SKM-1 treated with dmso at 0.1 percent for 144 hours (cell line): ENCODE measurements around the gene DEFB125.
"Not testable (repeated sequence)": the region's sequence is repeated elsewhere in the genome, so short reads cannot be mapped to it uniquely, and the experiment has no call there.

ENCODE experiments used
- DNase-seq: peaks from one replicate; lab custom pipeline; 2025; ENCODE audit not compliant: unreplicated experiment; lab: John Stamatoyannopoulos, UW

DEFB125 gene, protein sequence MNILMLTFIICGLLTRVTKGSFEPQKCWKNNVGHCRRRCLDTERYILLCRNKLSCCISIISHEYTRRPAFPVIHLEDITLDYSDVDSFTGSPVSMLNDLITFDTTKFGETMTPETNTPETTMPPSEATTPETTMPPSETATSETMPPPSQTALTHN

DNA sequence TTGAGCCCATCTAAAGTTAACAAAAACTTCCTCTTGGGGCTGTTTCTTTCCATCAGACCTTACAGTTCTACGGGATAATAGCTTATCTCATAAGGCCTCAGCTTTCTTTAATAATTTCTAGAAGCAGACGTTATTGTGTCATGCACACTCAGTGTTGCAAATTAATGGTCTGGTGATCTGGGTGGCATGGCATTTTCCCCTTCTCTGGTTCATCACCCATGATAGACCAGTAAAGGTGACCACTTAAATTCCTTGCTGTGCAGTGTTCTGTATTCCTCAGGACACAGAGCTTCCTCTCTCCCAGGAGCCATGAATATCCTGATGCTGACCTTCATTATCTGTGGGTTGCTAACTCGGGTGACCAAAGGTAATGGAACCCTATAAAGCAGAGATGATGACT is at the start of gene DEFB125:
Gene DEFB125 (plus strand): TSS at position 272 of the 400 bp plus-strand sequence. CDS start 38 bp downstream, at position 310.
- DNase-seq: no peak

DNA sequence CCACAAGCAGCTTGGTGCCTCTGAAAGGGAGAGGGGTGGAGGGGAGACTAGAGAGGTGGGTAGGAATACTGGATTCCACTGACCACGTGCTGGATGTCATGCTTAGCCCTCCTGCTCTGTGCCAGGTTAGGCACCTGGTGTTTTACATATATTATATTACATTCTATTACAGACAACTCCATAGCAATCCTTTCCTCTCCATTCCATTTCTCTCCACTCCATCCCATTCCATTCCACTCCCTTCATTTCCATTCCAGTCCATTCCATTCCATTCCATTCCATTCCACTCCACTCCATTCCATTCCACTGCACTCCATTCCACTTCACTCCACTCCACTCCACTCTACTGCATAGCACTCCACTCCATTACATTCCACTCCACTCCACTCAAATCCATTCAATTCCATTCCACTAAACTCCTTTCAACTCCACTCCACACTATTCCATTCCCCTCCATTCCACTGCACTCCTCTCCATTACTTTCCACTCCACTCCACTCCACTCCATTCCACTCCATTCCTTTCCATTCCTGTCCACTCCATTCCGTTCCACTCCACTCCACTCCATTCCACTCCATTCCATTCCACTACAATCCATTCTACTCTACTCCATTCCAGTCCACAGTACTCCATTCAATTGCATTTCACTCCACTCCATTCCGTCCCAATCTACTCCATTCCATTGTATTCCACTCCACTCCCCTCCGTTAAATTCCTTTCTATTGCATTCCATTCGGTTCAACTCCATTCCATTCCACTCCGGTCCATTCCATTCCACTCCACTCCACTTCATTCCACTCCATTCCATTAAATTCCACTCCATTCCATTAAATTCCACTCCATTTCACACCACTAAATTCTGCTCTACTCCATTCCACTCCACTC is 27.2 kb upstream of the DEFB125 start:
- no peak for DNase-seq

DNA sequence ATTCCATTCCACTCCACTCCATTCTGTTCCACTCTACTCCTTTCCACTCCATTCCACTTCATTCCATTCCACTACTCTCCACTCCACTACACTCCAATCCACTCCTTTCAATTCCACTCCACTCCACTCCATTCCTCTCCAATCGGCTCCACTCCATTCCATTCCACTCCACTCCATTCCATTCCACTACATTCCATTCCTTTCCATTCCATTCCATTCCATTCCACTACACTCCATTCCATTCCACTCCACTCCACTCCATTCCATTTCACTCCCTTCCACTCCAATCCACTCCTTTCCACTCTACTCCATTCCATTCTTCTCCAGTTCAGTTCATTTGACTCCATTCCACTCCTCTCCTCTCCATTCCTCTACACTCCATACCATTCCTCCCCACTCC is 26.2 kb upstream of the DEFB125 start:
- no peak for DNase-seq

DNA sequence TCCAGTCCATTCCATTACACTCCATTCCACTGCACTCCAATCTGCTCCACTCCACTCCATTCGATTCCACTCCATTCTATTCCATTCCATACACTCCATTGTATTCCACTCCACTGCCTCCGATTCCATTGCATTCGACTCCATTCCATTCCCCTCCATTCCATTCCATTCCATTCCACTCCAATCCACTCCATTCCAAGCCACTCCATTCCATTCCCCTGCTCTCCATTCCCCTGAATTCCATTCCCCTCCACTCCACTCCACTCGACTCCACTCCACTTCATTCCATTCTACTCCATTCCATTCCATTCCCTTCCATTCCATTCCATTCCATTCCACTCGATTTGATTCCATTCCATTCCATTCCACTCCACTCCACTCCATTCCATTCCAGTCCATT is 25.7 kb upstream of the DEFB125 start:
- DNase-seq: no peak

DNA sequence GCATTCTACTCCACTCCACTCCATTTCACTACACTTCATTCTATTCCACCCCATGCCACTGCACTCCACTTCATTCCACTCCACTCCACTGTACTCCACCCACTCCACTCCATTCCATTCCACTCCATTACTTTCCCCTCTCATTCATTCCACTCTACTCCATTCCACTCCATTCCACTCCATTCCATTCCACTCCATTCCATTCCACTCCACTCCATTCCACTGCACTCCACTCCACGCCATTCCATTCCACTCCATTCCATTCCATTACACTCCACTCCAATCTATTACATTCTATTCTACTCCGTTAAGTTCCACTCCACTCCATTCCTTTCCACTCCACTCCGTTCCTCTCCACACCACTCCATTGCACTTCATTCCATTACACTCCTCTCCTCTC is 25.0 kb upstream of the DEFB125 start:
- no peak for DNase-seq

DNA sequence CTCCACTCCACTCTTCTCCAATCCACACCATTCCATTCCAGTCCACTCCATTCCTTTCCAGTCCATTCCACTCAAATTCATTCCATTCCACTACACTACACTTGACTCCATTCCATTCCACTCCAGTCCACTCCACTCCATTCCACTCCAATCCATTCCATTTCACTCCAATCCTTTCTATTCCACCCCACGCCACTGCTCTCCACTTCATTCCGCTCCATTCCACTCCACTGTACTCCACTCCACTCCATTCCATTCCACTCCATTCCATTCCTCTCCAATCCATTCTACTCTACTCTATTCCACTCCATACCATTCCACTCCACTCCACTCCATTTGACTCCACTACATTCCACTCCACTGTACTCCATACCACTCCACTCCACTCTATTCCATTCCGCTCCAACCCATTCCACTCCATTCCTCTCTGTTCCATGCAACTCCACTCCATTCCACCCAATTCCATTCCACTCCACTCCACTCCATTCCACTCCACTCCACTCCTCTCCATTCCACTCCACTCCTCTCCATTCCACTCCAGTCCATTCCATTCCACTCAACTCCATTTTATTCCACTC is 23.4 kb upstream of the DEFB125 start:
- no peak for DNase-seq

DNA sequence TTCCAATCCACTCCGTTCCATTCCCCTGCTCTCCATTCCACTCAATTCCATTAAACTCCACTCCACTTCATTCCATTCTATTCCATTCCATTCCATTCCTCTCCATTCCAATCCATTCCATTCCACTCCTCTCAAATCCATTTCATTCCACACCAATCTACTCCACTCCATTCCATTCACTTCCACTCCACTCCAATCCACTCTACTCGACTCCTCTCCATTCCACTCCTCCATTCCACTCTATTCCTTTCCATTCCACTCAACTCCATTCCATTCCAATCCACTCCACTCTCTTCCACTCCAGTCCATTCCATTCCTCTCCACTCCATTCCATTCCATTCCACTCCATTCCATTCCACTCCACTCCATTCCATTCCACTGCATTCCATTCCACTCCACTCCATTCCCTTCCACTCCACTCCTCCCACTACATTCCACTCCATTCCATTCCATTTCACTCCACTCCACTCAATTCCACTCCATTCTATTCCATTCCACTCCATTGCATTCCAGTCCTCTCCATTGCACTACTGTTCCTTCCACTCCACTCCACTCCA is 22.6 kb upstream of the DEFB125 start:
- no peak for DNase-seq

DNA sequence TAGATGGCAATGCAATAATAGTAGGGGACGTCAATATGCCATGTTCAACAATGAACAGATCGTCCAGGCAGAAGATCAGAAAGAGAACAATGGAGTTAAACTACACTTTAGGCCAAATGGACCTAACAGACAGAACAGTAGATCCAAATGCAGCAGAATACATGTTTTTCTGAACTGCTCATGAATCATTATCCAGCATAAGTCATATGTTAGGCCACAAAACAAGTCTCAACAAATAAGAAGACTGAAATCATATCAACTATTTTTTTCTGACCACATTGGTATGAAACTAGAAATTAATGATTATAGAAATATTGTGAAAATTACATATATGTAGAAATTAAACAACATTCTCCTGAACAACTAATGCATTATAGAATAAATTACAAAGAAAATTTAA is 10.2 kb upstream of the DEFB125 start:
- DNase-seq: no peak

DNA sequence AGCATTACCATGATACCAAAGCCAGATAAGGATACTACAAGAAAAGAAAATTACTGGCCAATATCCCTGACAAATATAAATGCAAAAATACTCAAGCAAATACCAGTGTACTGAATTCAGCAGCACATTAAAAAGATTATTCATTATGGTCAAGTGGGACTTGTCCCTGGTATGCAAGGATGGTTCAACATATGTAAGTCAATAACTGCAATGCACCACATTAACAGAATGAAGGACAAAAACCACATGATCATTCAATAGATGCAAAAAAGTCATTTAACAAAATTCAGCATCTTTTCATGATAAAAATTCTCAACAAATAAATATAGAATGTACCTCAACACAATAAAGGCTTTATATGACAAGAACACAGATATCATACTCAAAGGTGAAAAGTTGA is 9.1 kb upstream of the DEFB125 start:
- no peak for DNase-seq

DNA sequence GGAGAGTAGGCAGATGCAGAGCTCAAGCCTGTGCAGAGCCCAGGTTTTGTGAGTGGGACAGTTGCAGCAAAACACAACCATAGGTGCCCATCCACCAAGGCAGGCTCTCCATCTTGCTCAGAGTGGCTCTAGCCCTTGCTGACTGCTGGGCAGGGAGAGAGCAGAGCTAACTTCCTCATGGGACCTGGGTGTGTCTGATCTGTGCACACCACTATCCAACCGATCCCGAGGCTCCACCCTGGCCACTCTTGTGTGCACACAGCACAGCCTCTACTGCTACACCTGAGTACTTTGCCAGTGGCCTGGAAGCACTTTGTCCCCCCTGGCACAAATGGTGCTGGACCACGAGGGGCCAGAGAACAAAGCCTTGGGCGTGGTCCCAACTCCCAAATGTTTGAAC is 7.9 kb upstream of the DEFB125 start:
- no peak for DNase-seq

DNA sequence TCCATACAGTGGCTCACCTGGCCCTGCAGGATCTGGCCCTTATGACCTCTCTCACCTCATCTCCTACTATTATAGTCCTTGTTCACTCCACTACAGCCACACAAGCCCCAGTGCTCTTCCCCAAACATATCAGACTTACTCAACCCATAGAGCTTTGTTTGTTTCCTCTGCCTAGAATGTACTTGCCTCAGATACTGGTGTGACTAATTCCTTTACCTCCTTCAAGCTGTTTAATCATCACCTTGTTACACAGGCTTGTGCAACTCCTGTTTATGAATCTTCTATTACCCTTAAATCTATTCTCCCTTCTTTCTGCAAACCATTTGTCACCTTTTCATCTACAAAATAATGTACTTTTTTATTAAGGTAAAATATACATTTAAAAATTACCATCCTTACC is 3.2 kb downstream of the DEFB125 start:
- no peak for DNase-seq

DNA sequence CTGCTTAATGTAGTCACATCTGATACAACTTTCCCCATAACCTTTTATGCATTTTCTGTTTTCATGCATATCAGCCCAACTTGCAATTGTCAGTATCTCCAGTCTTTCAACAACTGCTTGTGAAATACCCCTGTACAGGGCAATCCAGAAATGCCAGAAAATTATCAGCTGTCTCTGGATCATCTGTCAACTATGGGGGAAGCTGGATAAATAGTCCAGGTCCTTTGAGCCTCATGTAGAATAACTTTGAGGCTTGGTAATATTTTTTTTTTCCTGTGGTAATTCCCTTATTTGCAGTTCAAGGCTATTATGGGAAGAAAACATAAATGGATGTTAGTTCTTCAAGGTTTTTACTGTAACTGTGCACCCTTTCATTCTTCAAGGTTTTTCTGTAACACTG is 6.2 kb downstream of the DEFB125 start:
- DNase-seq: no peak

DNA sequence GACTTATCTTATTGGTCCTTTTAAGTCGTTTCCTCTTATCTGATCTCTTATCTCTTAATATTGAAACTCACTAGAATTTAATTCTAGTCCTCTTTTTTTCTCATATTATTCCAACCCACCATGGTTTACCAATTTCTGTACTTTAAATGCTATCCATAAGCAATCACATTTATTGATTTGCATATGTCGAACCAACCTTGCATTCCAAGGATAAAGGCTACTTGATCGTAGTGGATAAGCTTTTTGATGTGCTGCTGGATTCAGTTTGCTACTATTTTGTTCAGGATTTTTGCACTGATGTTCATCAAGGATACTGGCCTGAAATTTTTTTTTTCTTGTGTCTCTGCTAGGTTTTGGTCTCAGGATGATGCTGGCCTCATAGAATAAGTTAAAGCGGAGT is 7.7 kb downstream of the DEFB125 start:
- DNase-seq: no peak

DNA sequence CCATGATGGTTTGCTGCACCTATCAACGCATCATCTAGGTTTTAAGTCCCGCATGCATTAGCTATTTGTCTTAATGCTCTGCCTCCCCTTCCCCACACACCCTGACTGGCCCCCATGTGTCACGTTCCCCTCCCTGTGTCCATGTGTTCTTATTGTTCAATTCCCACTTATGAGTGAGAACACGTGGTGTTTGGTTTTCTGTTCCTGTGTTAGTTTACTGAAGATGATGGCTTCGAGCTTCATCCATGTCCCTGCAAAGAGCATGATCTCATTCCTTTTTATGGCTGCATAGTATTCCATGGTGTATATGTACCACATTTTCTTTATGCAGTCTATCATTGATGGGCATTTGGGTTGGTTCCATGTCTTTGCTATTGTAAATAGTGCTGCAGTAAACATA is 10.2 kb downstream of the DEFB125 start:
- not testable (repeated sequence) for DNase-seq

DNA sequence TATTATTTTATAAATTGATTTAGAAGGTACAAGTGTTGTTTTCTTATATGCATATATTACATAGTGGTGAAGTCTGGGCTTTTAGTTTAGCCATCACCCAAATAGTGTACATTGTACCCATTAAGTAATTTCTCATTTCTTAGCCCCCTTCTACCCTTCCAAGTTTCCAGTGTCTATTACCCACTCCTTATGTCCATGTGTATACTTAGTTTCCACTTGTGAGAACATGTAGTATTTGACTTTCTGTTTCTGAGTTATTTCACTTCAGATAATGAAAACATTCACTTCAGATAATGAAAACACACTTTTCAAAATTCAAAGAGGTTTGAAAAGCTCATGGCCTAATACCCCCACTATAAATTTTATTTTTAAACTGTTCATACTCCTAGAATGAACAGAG is 14.5 kb downstream of the DEFB125 start:
- DNase-seq: no peak

DNA sequence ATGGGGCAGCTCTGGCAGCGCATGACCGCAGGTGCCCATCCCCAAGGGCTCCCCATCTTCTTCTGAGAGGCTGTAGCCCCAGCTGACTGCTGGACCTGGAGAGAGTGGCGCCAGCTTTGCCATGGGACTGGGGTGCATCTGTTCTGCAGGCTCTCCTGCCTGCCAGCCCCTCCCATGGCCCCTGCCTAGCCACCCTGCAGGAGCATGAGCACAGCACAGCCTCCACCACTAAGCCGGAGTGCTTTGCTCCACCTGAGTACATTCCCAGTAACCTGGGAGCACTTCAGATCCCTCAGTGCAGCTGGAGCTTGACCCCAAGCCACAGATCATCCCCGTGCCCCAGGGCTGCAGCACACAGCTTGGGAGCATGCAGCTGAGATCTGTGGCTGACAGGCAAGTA is 16.0 kb downstream of the DEFB125 start:
- no peak for DNase-seq

DNA sequence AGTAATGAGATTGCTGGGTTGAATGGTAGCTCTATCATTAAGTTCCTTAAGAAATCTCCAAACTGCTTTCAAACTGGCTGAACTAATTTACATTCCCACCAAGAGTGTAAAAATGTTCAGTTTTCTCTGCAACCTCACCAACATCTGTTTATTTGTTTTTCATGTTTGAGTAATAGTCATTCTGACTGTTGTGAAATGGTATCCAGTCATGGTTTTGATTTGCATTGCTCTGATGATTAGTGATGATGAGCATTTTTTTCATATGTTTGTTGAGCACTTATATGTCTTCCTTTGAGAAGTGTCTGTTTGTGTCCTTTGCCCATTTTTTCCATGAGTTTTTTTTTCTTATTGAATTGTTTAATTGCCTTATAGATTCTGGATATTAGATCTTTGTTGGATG is 24.9 kb downstream of the DEFB125 start:
- DNase-seq: no peak

DNA sequence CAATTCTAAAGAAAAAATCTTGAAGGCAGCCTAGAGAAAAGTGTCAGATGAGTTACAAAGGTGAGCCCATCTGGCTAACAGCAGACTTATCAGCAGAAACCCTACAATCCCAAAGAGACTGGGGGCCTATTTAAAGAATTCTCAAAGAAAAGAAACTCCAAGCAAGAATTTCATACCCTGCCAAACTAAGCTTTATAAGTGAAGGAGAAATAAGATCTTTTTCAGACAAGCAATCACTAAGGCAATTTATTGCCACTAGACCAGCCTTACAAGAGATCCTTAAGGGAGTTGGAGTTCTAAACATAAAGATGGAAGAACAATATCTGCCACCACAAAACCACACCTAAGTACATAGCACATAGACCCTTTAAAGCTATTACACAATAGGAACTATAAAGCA is 30.0 kb downstream of the DEFB125 start:
- no peak for DNase-seq

DNA sequence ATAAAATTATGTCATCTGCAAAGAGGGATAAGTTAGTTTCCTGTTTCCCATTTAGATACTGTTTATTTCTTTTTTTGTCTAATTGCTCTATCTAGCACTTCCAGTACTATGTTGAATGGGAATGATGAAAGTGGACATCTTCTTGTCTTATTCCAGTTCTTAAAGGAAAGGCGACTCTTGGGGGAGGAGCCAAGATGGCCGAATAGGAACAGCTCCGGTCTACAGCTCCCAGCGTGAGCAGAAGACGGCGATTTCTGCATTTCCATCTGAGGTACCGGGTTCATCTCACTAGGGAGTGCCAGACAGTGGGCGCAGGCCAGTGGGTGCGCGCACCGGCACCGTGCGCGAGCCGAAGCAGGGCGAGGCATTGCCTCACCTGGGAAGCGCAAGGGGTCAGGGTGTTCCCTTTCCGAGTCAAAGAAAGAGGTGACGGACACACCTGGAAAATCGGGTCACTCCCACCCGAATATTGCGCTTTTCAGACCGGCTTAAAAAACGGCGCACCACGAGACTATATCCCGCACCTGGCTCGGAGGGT is 42.4 kb downstream of the DEFB125 start:
- DNase-seq: not testable (repeated sequence)

DNA sequence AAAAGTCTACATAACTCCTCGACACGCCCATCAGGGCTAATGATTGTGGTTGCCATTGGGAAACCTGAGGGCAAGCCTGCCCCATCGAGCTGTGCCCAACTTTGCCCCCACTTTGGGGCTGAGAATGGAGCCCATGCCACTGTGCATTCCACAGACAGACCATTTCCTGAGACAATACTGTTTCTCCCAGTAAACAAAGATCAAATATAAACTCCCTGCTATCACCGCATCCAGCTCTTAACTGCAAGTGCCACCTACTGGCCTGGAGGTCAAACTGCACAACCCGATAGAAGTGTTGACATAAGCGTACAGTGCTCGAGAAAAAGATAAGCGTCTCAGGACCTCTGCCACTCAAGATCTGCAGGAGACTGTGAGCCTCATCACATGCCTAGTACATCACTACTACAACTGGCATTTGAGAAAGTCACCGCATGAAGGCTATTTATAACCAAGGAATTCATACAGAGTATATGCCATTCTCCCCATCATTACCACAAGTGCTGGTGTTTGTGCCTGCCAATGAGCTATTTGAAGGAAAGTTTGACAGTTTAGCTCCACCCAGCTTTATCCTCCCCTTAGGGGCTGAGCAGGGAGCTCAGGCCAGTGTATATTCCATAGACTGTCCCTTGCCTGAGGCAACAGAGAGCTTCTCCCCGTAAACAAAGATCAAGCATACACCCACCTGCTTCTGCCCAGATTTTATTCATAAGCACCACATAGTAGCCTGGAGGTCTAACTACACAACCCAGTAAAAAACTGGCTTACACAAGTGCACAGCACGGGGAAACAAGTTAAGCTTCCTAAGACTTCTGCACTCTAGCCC is 50.4 kb downstream of the DEFB125 start:
- DNase-seq: no peak

DNA sequence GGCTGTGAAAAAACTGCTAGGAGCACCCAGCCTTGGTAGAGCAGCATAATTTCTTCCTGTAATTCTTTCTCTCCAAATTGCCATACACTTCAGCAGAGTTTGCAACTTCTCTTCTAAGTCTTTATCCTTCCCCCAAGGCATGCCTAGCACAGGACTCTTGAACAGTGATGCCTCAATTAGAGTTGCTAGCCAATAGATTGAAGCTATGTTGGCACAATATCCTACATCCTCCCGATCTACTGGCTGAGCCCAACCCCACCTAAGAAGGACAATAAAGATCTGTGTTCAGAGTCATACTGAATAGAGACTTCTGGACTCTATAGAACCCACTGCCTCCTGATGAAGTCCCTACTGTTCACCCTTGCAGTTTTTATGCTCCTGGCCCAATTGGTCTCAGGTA is 54.8 kb downstream of the DEFB125 start, which contains the start of gene DEFB126:
Gene DEFB126 (plus strand): TSS at position 301 of the 400 bp plus-strand sequence. CDS start 39 bp downstream, at position 340.
- no peak for DNase-seq
